Panc1 (cell line): ENCODE data around the gene C1orf116.

Experiments
- CTCF ChIP-seq: fragments of 450-650 bp; IDR thresholded peaks from 2 replicates; pipeline ENCODE4 v1.5.1; 2017; ENCODE audit warnings: mild to moderate bottlenecking
- POLR2AphosphoS5 ChIP-seq: IDR thresholded peaks from 2 replicates; pipeline ENCODE4 v1.6.1; 2012; ENCODE audit warnings: mild to moderate bottlenecking, low read depth, low read length, moderate library complexity
- SIN3A ChIP-seq: IDR thresholded peaks from 2 replicates; pipeline ENCODE4 v1.6.1; 2012; ENCODE audit warnings: low read depth, mild to moderate bottlenecking, low read length, moderate library complexity, borderline replicate concordance; ENCODE audit not compliant: insufficient read depth
- TCF7L2 ChIP-seq: IDR thresholded peaks from 2 replicates; pipeline ENCODE4 v1.6.1; 2011; ENCODE audit warnings: mild to moderate bottlenecking, low read depth, low read length, inconsistent platforms
- TF ChIP-seq, protein P1 (sequence below), 2 experiments: IDR thresholded peaks; 2 replicates each; pipeline ENCODE4 v1.6.1; 2011 to 2012; ENCODE audit warnings: low read depth in 2 of 2, control low read depth in 1 of 2, low read length in 1 of 2, mild to moderate bottlenecking in 1 of 2, moderate library complexity in 1 of 2; ENCODE audit not compliant: insufficient read depth in 1 of 2

- TF ChIP-seq CTCF (no peak), SIN3A (no peak), POLR2AphosphoS5 (no peak), TCF7L2 (no peak)
- TF ChIP-seq, protein P1, sequence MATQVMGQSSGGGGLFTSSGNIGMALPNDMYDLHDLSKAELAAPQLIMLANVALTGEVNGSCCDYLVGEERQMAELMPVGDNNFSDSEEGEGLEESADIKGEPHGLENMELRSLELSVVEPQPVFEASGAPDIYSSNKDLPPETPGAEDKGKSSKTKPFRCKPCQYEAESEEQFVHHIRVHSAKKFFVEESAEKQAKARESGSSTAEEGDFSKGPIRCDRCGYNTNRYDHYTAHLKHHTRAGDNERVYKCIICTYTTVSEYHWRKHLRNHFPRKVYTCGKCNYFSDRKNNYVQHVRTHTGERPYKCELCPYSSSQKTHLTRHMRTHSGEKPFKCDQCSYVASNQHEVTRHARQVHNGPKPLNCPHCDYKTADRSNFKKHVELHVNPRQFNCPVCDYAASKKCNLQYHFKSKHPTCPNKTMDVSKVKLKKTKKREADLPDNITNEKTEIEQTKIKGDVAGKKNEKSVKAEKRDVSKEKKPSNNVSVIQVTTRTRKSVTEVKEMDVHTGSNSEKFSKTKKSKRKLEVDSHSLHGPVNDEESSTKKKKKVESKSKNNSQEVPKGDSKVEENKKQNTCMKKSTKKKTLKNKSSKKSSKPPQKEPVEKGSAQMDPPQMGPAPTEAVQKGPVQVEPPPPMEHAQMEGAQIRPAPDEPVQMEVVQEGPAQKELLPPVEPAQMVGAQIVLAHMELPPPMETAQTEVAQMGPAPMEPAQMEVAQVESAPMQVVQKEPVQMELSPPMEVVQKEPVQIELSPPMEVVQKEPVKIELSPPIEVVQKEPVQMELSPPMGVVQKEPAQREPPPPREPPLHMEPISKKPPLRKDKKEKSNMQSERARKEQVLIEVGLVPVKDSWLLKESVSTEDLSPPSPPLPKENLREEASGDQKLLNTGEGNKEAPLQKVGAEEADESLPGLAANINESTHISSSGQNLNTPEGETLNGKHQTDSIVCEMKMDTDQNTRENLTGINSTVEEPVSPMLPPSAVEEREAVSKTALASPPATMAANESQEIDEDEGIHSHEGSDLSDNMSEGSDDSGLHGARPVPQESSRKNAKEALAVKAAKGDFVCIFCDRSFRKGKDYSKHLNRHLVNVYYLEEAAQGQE (IDR thresholded peaks at IDR 0.05; ENCODE audit: insufficient read depth in 1 of 2, low read depth in 2 of 2, low read length in 1 of 2) = no peak
Measured at GRCh38 chr1:206986402-206986801, 46.2 kb downstream of the C1orf116 start.
